GM21576 (cell line): ENCODE results near the gene CD81.
"Not testable (repeated sequence)": the region's sequence is repeated elsewhere in the genome, so short reads cannot be mapped to it uniquely, and the experiment has no call there.

Experiments used
- ATAC-seq: cut with Tn5 transposase; IDR thresholded peaks from one replicate; pipeline ENCODE4 v1.9.1; 2021; ENCODE audit warnings: mild to moderate bottlenecking, moderate library complexity; ENCODE audit not compliant: unreplicated experiment

The CD81 gene

GRCh38 chr11:2355000-2355644 is 22.0 kb upstream of the CD81 start:
- no peak for ATAC-seq

GRCh38 chr11:2357246-2357645 is 19.9 kb upstream of the CD81 start:
- no peak for ATAC-seq

GRCh38 chr11:2357651-2358050 is 19.5 kb upstream of the CD81 start:
- ATAC-seq = not testable (repeated sequence)

- no peak for ATAC-seq
Measured at GRCh38 chr11:2358754-2359442, 18.2 kb upstream of the CD81 start.

- no peak for ATAC-seq
Measured at GRCh38 chr11:2359557-2359956, 17.6 kb upstream of the CD81 start.

- ATAC-seq = no peak
Measured at GRCh38 chr11:2360081-2360642, 16.9 kb upstream of the CD81 start.

- no peak for ATAC-seq
Measured at GRCh38 chr11:2361565-2361964, 15.5 kb upstream of the CD81 start.

GRCh38 chr11:2362414-2362813 is 14.7 kb upstream of the CD81 start:
- ATAC-seq = no peak

- ATAC-seq = no peak
Measured at GRCh38 chr11:2363130-2363529, 14.0 kb upstream of the CD81 start.

- ATAC-seq = no peak
Measured at GRCh38 chr11:2363577-2364370, 13.3 kb upstream of the CD81 start.

- ATAC-seq = not testable (repeated sequence)
Measured at GRCh38 chr11:2364386-2364785, 12.7 kb upstream of the CD81 start.

GRCh38 chr11:2365571-2366210 is 11.4 kb upstream of the CD81 start:
- ATAC-seq = no peak

- ATAC-seq = no peak
Measured at GRCh38 chr11:2366276-2366675, 10.8 kb upstream of the CD81 start.

- no peak for ATAC-seq
Measured at GRCh38 chr11:2366733-2367132, 10.4 kb upstream of the CD81 start.

- no peak for ATAC-seq
Measured at GRCh38 chr11:2367266-2368160, 9.6 kb upstream of the CD81 start.

GRCh38 chr11:2368178-2368850 is 8.8 kb upstream of the CD81 start:
- no peak for ATAC-seq

GRCh38 chr11:2368851-2369180 is 8.3 kb upstream of the CD81 start:
- no peak for ATAC-seq

- no peak for ATAC-seq
Measured at GRCh38 chr11:2369320-2369719, 7.8 kb upstream of the CD81 start.

GRCh38 chr11:2369896-2370295 is 7.2 kb upstream of the CD81 start:
- ATAC-seq = no peak
